Body of pancreas (tissue), 4 donors: ENCODE measurements around the gene TBL1XR1. TPM values are rescaled to one million over a fixed set of nuclear protein-coding genes. Genes with fewer than 3 reads are reported as not detected.
"Not testable (repeated sequence)": the region's sequence is repeated elsewhere in the genome, so short reads cannot be mapped to it uniquely, and the experiment has no call there.

Experiments used
- ATAC-seq: fragments of 150-250 bp; one replicate; pipeline ENCODE4 v1.9.1; 2016
- DNase-seq, 4 donors: peaks; one replicate each; pipeline ENCODE4 v3.0.0-alpha.2; 2019
- H3K27ac ChIP-seq, 4 donors: fragments of 200-600 bp; sonication (generic); 1 replicate in 3 of 4; 2 replicates in 1 of 4; pipeline versions ENCODE4 v1.5.1 to v1.6.1; 2016 to 2019; ENCODE audit warnings: mild to moderate bottlenecking in 1 of 4, mixed read lengths in 1 of 4, moderate library complexity in 1 of 4
- H3K27me3 ChIP-seq, 2 donors: fragments of 200-600 bp; sonication (generic); one replicate each; pipeline ENCODE4 v1.6.0; 2016; ENCODE audit warnings: mild to moderate bottlenecking in 1 of 2
- H3K36me3 ChIP-seq, 2 donors: fragments of 200-600 bp; sonication (generic); replicated peaks in 1 of 2; 2 replicates each; pipeline ENCODE4 v1.5.1; 2016; ENCODE audit warnings: low read depth in 2 of 2; ENCODE audit not compliant: insufficient read depth in 1 of 2
- H3K4me1 ChIP-seq: fragments of 200-600 bp; sonication (generic); one replicate; pipeline ENCODE4 v1.6.0; 2016
- H3K4me3 ChIP-seq, 2 donors: fragments of 200-600 bp; sonication (generic); 1 replicate in 1 of 2; 2 replicates in 1 of 2; pipeline ENCODE4 v1.5.1; 2016 to 2019
- H3K9me3 ChIP-seq, 3 donors: fragments of 200-600 bp; sonication (generic); 1 replicate in 2 of 3; 2 replicates in 1 of 3; pipeline ENCODE4 v1.5.1; 2016
- CTCF ChIP-seq, 7 experiments: fragments of 450-650 bp in 4 of 7; fragments of 200-600 bp in 3 of 7; sonication (generic) in 3 of 7; IDR thresholded peaks; one replicate each; pipeline ENCODE4 v1.5.1; 2016 to 2019; ENCODE audit warnings: antibody characterized with exemption in 7 of 7
- POLR2A ChIP-seq, 3 donors: fragments of 450-650 bp; IDR thresholded peaks; one replicate each; pipeline ENCODE4 v1.6.1; 2016; ENCODE audit warnings: antibody characterized with exemption in 3 of 3, mild to moderate bottlenecking in 2 of 3
- WGBS, 2 donors: methylation state at CpG; one replicate each; pipeline ENCODE4 v1.1.5; 2017; 5-methylcytosine and 5-hydroxymethylcytosine counted together
- intact Hi-C: fragments of 100-400 bp; cut with DNase I; formaldehyde crosslinking; loops from one replicate; pipeline ENCODE4 v1.15.1; 2023
- total RNA-seq, 2 donors: library from RNA; depleted of rRNA; stranded (reverse); fragments of >200 nt; gene quantifications; one replicate each; pipeline ENCODE4 v1.1.0, GENCODE V29; 2016

The TBL1XR1 gene
- total RNA-seq, 2 donors from 2014 or later: 34.3 to 57.9 TPM

DNA sequence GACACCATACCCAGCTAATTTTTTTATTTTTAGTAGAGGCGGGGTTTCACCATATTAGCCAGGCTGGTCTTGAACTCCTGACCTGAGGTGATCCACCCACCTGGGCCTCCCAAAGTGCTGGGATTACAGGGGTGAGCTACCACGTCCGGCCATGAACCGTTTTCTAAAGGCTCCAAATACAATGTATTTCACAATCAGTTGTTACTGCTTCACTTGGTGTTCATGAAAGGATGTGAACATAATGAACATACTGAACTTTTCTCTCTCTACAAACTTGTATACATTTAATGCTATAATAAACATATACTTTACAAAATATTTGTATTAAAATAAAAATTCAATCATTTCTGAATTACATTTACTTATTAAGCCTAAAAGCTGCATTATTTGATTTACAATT lies 28.9 kb downstream of the TBL1XR1 start:
- intact Hi-C loops: no loop called here

GRCh38 chr3:177162742-177163141 lies 34.5 kb downstream of the TBL1XR1 start:
- Histone ChIP-seq H3K4me1 (peaks cover 11% of the 10 kb centered on the region), H3K9me3 (no peaks in the 10 kb centered on the region), H3K36me3 (no peaks in the 10 kb centered on the region), H3K4me3 (no peak overlapping the region), H3K27me3 (no peaks in the 10 kb centered on the region), H3K27ac (no peak overlapping the region)
- no peak for DNase-seq
- intact Hi-C loops: no loop called here
- no peak for ATAC-seq
- TF ChIP-seq CTCF (IDR thresholded peaks at IDR 0.05) (no peak), POLR2A (IDR thresholded peaks at IDR 0.05) (no peak)
- 63 to 69% methylated on average over 4 of the region's 4 CpGs for WGBS, 2 donors

More for the DNA sequence above, 28.9 kb downstream of the TBL1XR1 start:
- no peak for ATAC-seq
- no peaks in the 10 kb centered on the region for H3K36me3 ChIP-seq
- no peak overlapping the region for H3K27ac ChIP-seq
- no peaks in the 10 kb centered on the region for H3K9me3 ChIP-seq
- no peak overlapping the region for H3K4me3 ChIP-seq
- no peak for TF ChIP-seq POLR2A (IDR thresholded peaks at IDR 0.05)
- no peak for TF ChIP-seq CTCF (IDR thresholded peaks at IDR 0.05)
- H3K4me1 ChIP-seq: peaks cover 15% of the 10 kb centered on the region
- WGBS, 2 donors: 88 to 97% methylated on average over 4 of the region's 4 CpGs
- DNase-seq: no peak
- no peaks in the 10 kb centered on the region for H3K27me3 ChIP-seq

DNA sequence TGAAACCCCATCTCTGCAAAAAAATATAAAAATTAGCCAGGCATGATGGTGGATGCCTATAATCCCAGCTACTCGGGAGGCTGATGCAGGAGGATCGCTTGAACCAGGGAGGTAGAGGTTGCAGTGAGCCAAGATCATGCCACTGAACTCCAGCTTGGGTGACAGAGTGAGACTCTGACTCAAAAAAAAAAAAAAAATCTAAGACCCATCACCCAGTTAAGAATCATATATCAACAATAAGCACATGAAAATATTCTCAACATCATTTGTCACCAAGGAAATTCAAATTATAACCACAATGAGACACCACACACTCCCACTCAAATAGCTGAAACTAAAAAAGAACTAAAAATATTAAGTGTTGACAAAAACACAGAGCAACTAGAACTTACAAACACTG lies 35.7 kb downstream of the TBL1XR1 start:
- WGBS, 2 donors: 96% methylated on average over 2 of the region's 2 CpGs
- ATAC-seq, intact Hi-C loops, H3K27me3 ChIP-seq, H3K9me3 ChIP-seq, H3K4me3 ChIP-seq, H3K27ac ChIP-seq, H3K36me3 ChIP-seq, DNase-seq: not testable (repeated sequence)
- peaks cover 11% of the 10 kb centered on the region for H3K4me1 ChIP-seq

- DNase-seq (no peak), ATAC-seq (no peak)
- H3K27me3 ChIP-seq: no peaks in the 10 kb centered on the region
- TF ChIP-seq POLR2A (IDR thresholded peaks at IDR 0.05) (no peak), CTCF (IDR thresholded peaks at IDR 0.05) (no peak)
- intact Hi-C loops: no loop called here
- H3K4me1 ChIP-seq: peaks cover 28% of the 10 kb centered on the region
- no peaks in the 10 kb centered on the region for H3K9me3 ChIP-seq
- no peak overlapping the region for H3K27ac ChIP-seq
- 99% methylated on average over 7 to 8 of the region's 8 CpGs for WGBS, 2 donors
- no peaks in the 10 kb centered on the region for H3K36me3 ChIP-seq
- no peak overlapping the region for H3K4me3 ChIP-seq
Measured at GRCh38 chr3:177158461-177158860, 38.8 kb downstream of the TBL1XR1 start.

DNA sequence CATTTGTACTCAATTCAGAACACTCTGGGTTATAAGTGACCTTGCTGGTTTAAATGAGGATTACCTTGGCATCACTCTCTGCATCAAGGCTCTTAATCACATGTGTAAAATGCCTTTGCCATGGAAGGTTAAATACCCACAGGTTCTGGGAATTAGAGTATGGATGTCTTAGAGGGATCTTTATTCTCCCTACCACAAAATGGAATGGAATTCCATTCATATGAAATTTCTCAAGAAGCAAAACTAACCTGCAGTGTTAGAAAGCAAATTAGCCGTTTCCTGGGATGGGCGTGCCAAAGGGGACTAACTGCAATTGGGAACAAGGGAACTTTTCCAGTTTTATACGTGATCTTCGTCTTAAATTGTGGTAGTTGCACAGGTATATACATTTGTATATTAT lies 39.8 kb downstream of the TBL1XR1 start:
- no peaks in the 10 kb centered on the region for H3K27me3 ChIP-seq
- H3K4me1 ChIP-seq: peaks cover 29% of the 10 kb centered on the region
- WGBS, 2 donors: 92% methylated on average over 4 of the region's 4 CpGs
- ATAC-seq: no peak
- DNase-seq: no peak
- no peak for TF ChIP-seq CTCF (IDR thresholded peaks at IDR 0.05)
- TF ChIP-seq POLR2A (IDR thresholded peaks at IDR 0.05): no peak
- H3K9me3 ChIP-seq: no peaks in the 10 kb centered on the region
- no peaks in the 10 kb centered on the region for H3K36me3 ChIP-seq
- intact Hi-C loops: no loop called here
- no peak overlapping the region for H3K4me3 ChIP-seq
- H3K27ac ChIP-seq: no peak overlapping the region
